IMR-90 (cell line): ENCODE results near the gene MAST3. TPM values are rescaled to one million over a fixed set of nuclear protein-coding genes. Genes with fewer than 3 reads are reported as not detected.
"Not testable (repeated sequence)": the region's sequence is repeated elsewhere in the genome, so short reads cannot be mapped to it uniquely, and the experiment has no call there.

Source experiments
- ATAC-seq: fragments of 200-7000 bp; cut with Tn5 transposase; 2 replicates; pipeline ENCODE4 v1.9.1; 2020; ENCODE audit warnings: low read depth, mild to moderate bottlenecking, moderate library complexity
- BruUV-seq: library from RNA; stranded (reverse); fragments of 400-500 nt; replicated peaks from 2 replicates; lab custom pipeline; 2021; lab: Mats Ljungman, UMichigan
- CTCF ChIA-PET: fragments of 300-600 bp; formaldehyde crosslinking; extraction: SDS; loops from one replicate; lab custom pipeline; 2021; ENCODE audit warnings: antibody characterized with exemption; lab: Yijun Ruan, JAX
- POLR2A ChIA-PET: fragments of 300-600 bp; sonication (Branson Sonifier 250); formaldehyde crosslinking; loops from one replicate; lab custom pipeline; 2022; ENCODE audit warnings: antibody characterized with exemption; ENCODE audit not compliant: unreplicated experiment; lab: Charles Lee
- DNase-seq: peaks from one replicate; pipeline ENCODE4 v3.0.0; 2013
- H2AFZ ChIP-seq: replicated peaks from 2 replicates; pipeline ENCODE3; 2013; ENCODE audit warnings: low read length, mild to moderate bottlenecking; ENCODE audit not compliant: poor library complexity
- H2AK5ac ChIP-seq: 2 replicates; pipeline ENCODE4 v1.6.1; 2013; ENCODE audit warnings: low read depth, low read length, inconsistent platforms
- H2AK9ac ChIP-seq: replicated peaks from 2 replicates; pipeline ENCODE3; 2013; ENCODE audit warnings: mild to moderate bottlenecking, low read depth, low read length, moderate library complexity; ENCODE audit not compliant: poor library complexity
- H2BK120ac ChIP-seq: 2 replicates; pipeline ENCODE4 v1.6.1; 2013; ENCODE audit warnings: low read depth, low read length, inconsistent platforms
- H2BK15ac ChIP-seq: 3 replicates; pipeline ENCODE4 v1.6.1; 2013; ENCODE audit warnings: low read depth, low read length, inconsistent platforms
- H2BK20ac ChIP-seq: 2 replicates; pipeline ENCODE4 v1.6.1; 2013; ENCODE audit warnings: low read depth, mild to moderate bottlenecking, inconsistent platforms, low read length, moderate library complexity
- H2BK5ac ChIP-seq: 2 replicates; pipeline ENCODE4 v1.6.1; 2013; ENCODE audit warnings: mild to moderate bottlenecking, low read depth, low read length, inconsistent platforms; ENCODE audit not compliant: poor library complexity, severe bottlenecking
- H3K14ac ChIP-seq: replicated peaks from 2 replicates; pipeline ENCODE4 v1.6.1; 2013; ENCODE audit warnings: low read depth, low read length, inconsistent platforms
- H3K18ac ChIP-seq: 2 replicates; pipeline ENCODE4 v1.6.1; 2013; ENCODE audit warnings: low read depth, low read length, control low read depth
- H3K23ac ChIP-seq: 2 replicates; pipeline ENCODE4 v1.6.1; 2013; ENCODE audit warnings: low read depth, low read length, inconsistent platforms
- H3K27ac ChIP-seq: 2 replicates; pipeline ENCODE4 v1.5.1; 2013; ENCODE audit warnings: mild to moderate bottlenecking, control low read depth, low read length; ENCODE audit not compliant: insufficient read depth
- H3K27me3 ChIP-seq: 2 replicates; pipeline ENCODE4 v1.6.1; 2013; ENCODE audit warnings: low read length; ENCODE audit not compliant: control insufficient read depth, insufficient read depth
- H3K36me3 ChIP-seq: 2 replicates; pipeline ENCODE4 v1.6.1; 2013; ENCODE audit warnings: low read length, mixed read lengths; ENCODE audit not compliant: control insufficient read depth, insufficient read depth
- H3K4ac ChIP-seq: 2 replicates; pipeline ENCODE4 v1.6.1; 2013; ENCODE audit warnings: low read depth, low read length, inconsistent platforms
- H3K4me1 ChIP-seq: 2 replicates; pipeline ENCODE4 v1.6.1; 2013; ENCODE audit warnings: low read length, mixed read lengths; ENCODE audit not compliant: control insufficient read depth, insufficient read depth
- H3K4me2 ChIP-seq: 2 replicates; pipeline ENCODE4 v1.6.1; 2013; ENCODE audit warnings: low read depth, mild to moderate bottlenecking, control low read depth, low read length, moderate library complexity
- H3K4me3 ChIP-seq: 2 replicates; pipeline ENCODE4 v1.5.1; 2013; ENCODE audit warnings: low read depth, mild to moderate bottlenecking, control low read depth, low read length, moderate library complexity; ENCODE audit not compliant: insufficient read depth
- H3K56ac ChIP-seq: 2 replicates; pipeline ENCODE4 v1.6.1; 2013; ENCODE audit warnings: low read length, inconsistent platforms; ENCODE audit not compliant: insufficient read depth; ENCODE audit errors: extremely low read depth
- H3K79me1 ChIP-seq, 2 experiments: 2 replicates each; pipeline ENCODE4 v1.6.1; 2013; ENCODE audit warnings: low read length in 2 of 2, inconsistent platforms in 1 of 2, low read depth in 1 of 2
- H3K9ac ChIP-seq: 2 replicates; pipeline ENCODE4 v1.6.1; 2013; ENCODE audit warnings: low read depth, low read length, control low read depth
- H3K9me1 ChIP-seq: 2 replicates; pipeline ENCODE4 v1.6.1; 2013; ENCODE audit warnings: low read length, inconsistent platforms; ENCODE audit not compliant: insufficient read depth
- H3K9me3 ChIP-seq: 2 replicates; pipeline ENCODE4 v1.6.1; 2013; ENCODE audit warnings: low read length; ENCODE audit not compliant: control insufficient read depth, insufficient read depth
- H4K20me1 ChIP-seq: 2 replicates; pipeline ENCODE4 v1.6.1; 2013; ENCODE audit warnings: low read length, inconsistent platforms; ENCODE audit not compliant: insufficient read depth
- H4K5ac ChIP-seq: 2 replicates; pipeline ENCODE4 v1.6.1; 2013; ENCODE audit warnings: mild to moderate bottlenecking, low read depth, low read length, control low read depth
- H4K8ac ChIP-seq, 2 experiments: 2 replicates each; pipeline ENCODE4 v1.6.1; 2013; ENCODE audit warnings: low read depth in 2 of 2, low read length in 2 of 2, control low read depth in 1 of 2, inconsistent platforms in 1 of 2
- H4K91ac ChIP-seq: 2 replicates; pipeline ENCODE4 v1.6.1; 2013; ENCODE audit warnings: low read depth, low read length, inconsistent platforms; ENCODE audit not compliant: insufficient read depth
- BHLHE40 ChIP-seq: fragments of 150-350 bp; IDR thresholded peaks from 2 replicates; pipeline ENCODE4 v1.6.1; 2016; ENCODE audit warnings: mild to moderate bottlenecking, low read depth, low read length
- CEBPB ChIP-seq: IDR thresholded peaks from 2 replicates; pipeline ENCODE4 v1.6.1; 2012; ENCODE audit warnings: low read depth, low read length, improper control_type of control experiment
- MXI1 ChIP-seq: IDR thresholded peaks from 2 replicates; pipeline ENCODE4 v1.6.1; 2012; ENCODE audit warnings: low read depth, mild to moderate bottlenecking, low read length, moderate library complexity, borderline replicate concordance
- NFE2L2 ChIP-seq: fragments of 150-350 bp; IDR thresholded peaks from 2 replicates; pipeline ENCODE4 v1.6.1; 2016; ENCODE audit warnings: low read depth, mild to moderate bottlenecking, low read length
- POLR2A ChIP-seq: IDR thresholded peaks from 2 replicates; pipeline ENCODE4 v1.6.1; 2012; ENCODE audit warnings: mild to moderate bottlenecking, low read depth, low read length
- RAD21 ChIP-seq: IDR thresholded peaks from 2 replicates; pipeline ENCODE4 v1.6.1; 2012; ENCODE audit warnings: low read length, improper control_type of control experiment
- RCOR1 ChIP-seq: IDR thresholded peaks from 2 replicates; pipeline ENCODE4 v1.6.1; 2012; ENCODE audit warnings: mild to moderate bottlenecking, low read length, improper control_type of control experiment; ENCODE audit not compliant: insufficient replicate concordance
- RFX5 ChIP-seq: IDR thresholded peaks from 2 replicates; pipeline ENCODE4 v1.8.0; 2012; ENCODE audit warnings: low read depth, mild to moderate bottlenecking, low read length, moderate library complexity
- USF2 ChIP-seq: fragments of 150-350 bp; IDR thresholded peaks from 2 replicates; pipeline ENCODE4 v1.6.1; 2017; ENCODE audit warnings: mild to moderate bottlenecking, antibody characterized with exemption, low read length, low read depth
- WGBS, 2 experiments: methylation state at CpG; one replicate each; pipeline versions ENCODE4 v1.1.5 to v1.1.7; 2013; ENCODE audit warnings: missing lambda C conversion rate in 2 of 2; ENCODE audit not compliant: insufficient read length in 1 of 2; ENCODE audit errors: extremely low coverage in 2 of 2; 5-methylcytosine and 5-hydroxymethylcytosine counted together
- dilution Hi-C: fragments of 300-500 bp; cut with HindIII; formaldehyde crosslinking; loops from one replicate; pipeline ENCODE4 v1.14.3; 2018; ENCODE audit warnings: low sequenced_read_pairs; ENCODE audit not compliant: unreplicated experiment
- in situ Hi-C: fragments of 300-500 bp; cut with MboI; formaldehyde crosslinking; loops from 3 replicates; pipeline ENCODE4 v1.14.3; 2019; ENCODE audit warnings: low sequenced_read_pairs, inconsistent platforms, mixed read lengths
- intact Hi-C: fragments of 100-400 bp; cut with micrococcal nuclease; formaldehyde crosslinking; loops from 2 replicates; pipeline ENCODE4 v1.10.0; 2022
- polyA plus RNA-seq, 3 experiments: library from polyadenylated mRNA; depleted of rRNA; stranded (reverse); fragments of >200 nt; gene quantifications; 2 replicates each; pipeline ENCODE4 v1.2.3, GENCODE V29; 2012; ENCODE audit warnings: low replicate concordance in 1 of 3
- total RNA-seq: library from RNA; depleted of rRNA; stranded (reverse); fragments of >200 nt; gene quantifications from 2 replicates; pipeline ENCODE4 v1.2.3, GENCODE V29; 2012

Gene MAST3
- total and polyA plus RNA-seq, 2 of the 4 experiments (the other 2 are of a cell fraction), result 1.3 to 4.3 TPM

DNA sequence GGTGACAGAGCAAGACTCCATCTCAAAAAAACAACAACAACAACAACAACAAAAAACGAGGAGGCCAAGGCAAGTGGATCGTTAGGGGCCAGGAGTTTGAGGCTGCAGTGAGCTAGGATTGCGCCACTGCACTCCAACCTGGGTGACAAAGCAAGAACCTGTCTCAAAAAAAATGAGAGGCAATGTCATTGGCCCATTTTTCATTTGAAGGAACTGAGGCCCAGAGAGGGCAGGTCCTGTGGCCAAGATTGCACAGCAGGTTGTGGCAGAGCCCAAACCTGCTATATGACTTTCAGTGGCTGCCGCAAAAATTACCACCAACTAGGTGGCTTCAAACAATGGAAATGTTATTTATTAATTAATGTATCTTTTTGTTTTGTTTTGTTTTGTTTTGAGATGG, 60.9 kb downstream of the MAST3 start:
- Histone ChIP-seq H3K36me3 (peaks cover 28% of the 10 kb centered on the region), H3K27ac (no peak overlapping the region), H2BK5ac (no peak overlapping the region), H3K79me1 (peaks cover 18 to 52% of the 10 kb centered on the region in 2 experiments), H2BK15ac (no peak overlapping the region), H4K20me1 (peaks cover 25% of the 10 kb centered on the region), H3K4me2 (no peak overlapping the region), H3K4me1 (peaks cover 20% of the 10 kb centered on the region), H2BK20ac (no peak overlapping the region), H4K91ac (no peak overlapping the region), H3K23ac (no peak overlapping the region), H2AK5ac (no peak overlapping the region), H3K14ac (no peak overlapping the region), H3K9me3 (no peaks in the 10 kb centered on the region), H4K5ac (no peak overlapping the region), H3K4me3 (no peak overlapping the region), H3K56ac (no peak overlapping the region), H2AFZ (no peak overlapping the region), H3K9ac (no peak overlapping the region), H2BK120ac (no peak overlapping the region), H2AK9ac (no peak overlapping the region), H4K8ac (no peak overlapping the region), H3K18ac (no peak overlapping the region), H3K4ac (no peak overlapping the region), H3K9me1 (peaks cover 11% of the 10 kb centered on the region), H3K27me3 (no peaks in the 10 kb centered on the region)
- no TSS peak for BruUV-seq
- dilution Hi-C loops (no loop called here), in situ Hi-C loops (no loop called here), intact Hi-C loops (loop anchor here (10.0 kb wide), 1 partner anchor 154 kb away; the partner anchor contains the start of gene ARRDC2)
- no peak for TF ChIP-seq CEBPB
- no peak for TF ChIP-seq RAD21
- no peak for TF ChIP-seq USF2
- TF ChIP-seq MXI1, result no peak
- no peak for TF ChIP-seq NFE2L2
- no peak for TF ChIP-seq BHLHE40
- TF ChIP-seq POLR2A, result no peak
- TF ChIP-seq RCOR1, result no peak
- TF ChIP-seq RFX5, result no peak
- CTCF ChIA-PET, result no interaction called here
- ATAC-seq (no peak), DNase-seq (no peak)
- 100% methylated on average over 1 of the region's 4 CpGs; no CpG with 5 or more reads in 1 of the 2 experiments for WGBS, 2 experiments
- POLR2A ChIA-PET, result no interaction called here

DNA sequence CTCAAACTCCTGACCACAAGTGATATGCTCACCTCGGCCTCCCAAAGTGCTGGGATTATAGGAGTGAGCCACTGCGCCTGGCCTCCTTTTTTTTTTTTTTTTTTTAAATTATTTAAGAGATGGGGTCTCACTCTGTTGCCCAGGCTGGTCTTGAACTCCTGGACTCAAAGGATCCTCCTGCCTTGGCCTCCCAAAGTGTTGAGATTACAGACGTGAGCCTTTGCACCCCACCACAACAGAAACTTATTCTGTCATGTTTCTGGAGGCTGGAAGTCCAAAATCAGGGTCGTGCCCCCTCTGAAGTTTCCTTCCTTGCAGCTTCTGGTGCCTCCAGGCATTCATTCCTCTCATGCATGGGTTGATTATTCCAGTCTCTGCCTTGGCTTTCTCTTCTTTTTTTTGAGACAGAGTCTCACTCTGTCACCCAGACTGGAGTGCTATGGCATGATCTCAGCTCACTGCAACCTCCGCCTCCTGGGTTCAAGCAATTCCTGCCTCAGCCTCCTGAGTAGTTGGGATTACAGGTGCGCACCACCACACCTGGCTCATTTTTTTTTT, 61.6 kb downstream of the MAST3 start:
- CTCF ChIA-PET, result interaction anchor here (0.6 kb wide), 1 partner anchor 116 kb away, joined by 3 read pairs; no protein-coding TSS in a partner anchor
- H2AK5ac ChIP-seq, H2BK20ac ChIP-seq, H2BK5ac ChIP-seq, H3K27me3 ChIP-seq, H3K27ac ChIP-seq, H4K8ac ChIP-seq, H3K4ac ChIP-seq, H3K4me2 ChIP-seq, in situ Hi-C loops, H3K18ac ChIP-seq, H2AK9ac ChIP-seq, DNase-seq, H3K4me3 ChIP-seq, H3K14ac ChIP-seq, dilution Hi-C loops, H2AFZ ChIP-seq, POLR2A ChIA-PET, H2BK120ac ChIP-seq, H3K23ac ChIP-seq, H4K91ac ChIP-seq, ATAC-seq, H4K5ac ChIP-seq, H2BK15ac ChIP-seq, BruUV-seq, H3K56ac ChIP-seq, H3K9me3 ChIP-seq, H3K9ac ChIP-seq: not testable (repeated sequence)
- H3K36me3 ChIP-seq, result peaks cover 31% of the 10 kb centered on the region
- no CpG with 5 or more reads among the region's 6 CpGs for WGBS, 2 experiments
- H3K4me1 ChIP-seq, result peaks cover 18% of the 10 kb centered on the region
- peaks cover 11% of the 10 kb centered on the region for H3K9me1 ChIP-seq
- intact Hi-C loops, result loop anchor here (10.0 kb wide), 1 partner anchor 154 kb away; the partner anchor contains the start of gene ARRDC2
- H4K20me1 ChIP-seq, result peaks cover 20% of the 10 kb centered on the region
- H3K79me1 ChIP-seq, result peaks cover 12 to 45% of the 10 kb centered on the region in 2 experiments
